Epithelial cell of umbilical artery (primary cell): Measurements from ENCODE around the gene ADCY3. TPM values are rescaled to one million over a fixed set of nuclear protein-coding genes. Genes with fewer than 3 reads are reported as not detected.

Source experiments
- total RNA-seq: library from RNA; depleted of rRNA; stranded (reverse); fragments of >200 nt; gene quantifications from 2 replicates; pipeline ENCODE4 v1.2.3, GENCODE V29; 2014

Gene ADCY3
- total RNA-seq: 13.6 and 18.4 TPM in 2 replicates

DNA sequence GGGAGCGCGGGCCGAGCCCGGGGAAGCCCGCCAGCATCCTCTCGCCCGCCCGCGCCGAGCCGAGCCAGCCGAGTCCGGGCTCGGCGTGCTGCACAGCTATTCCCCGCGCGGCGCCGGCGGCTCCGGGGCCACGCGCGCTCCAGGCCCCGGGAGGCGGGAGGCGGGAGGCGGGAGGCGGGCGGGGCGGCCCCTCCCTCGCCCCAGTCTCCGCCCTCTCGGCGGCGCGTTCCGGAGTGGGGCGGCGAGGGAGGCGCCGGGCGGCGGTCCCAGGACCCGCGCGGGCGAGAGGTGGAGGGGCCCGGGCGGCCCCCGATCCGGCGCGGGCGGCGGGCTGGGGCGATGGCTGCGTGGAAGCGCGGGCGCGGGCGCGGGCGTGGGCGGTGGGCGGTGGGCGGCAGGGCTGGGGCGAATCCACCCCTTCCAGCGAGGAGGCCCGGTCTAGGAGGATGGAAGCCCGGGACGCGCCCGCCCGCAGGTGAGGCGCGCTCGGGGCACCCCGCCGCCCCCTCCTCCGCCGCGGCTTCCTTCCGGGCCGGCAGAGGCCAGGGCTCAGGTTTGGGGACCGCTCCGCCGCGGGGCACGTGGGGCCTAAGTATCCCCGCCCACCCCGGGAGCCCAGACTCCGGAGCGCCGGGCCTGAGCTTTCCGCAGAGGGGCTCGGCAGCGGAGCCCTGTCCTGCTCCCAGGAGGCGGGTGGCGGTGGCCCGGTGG is at the start of gene ADCY3:
ADCY3 (minus strand) TSS at position 140 of the 711 bp plus-strand sequence. CDS start 1,250 bp downstream, outside the sequence.

DNA sequence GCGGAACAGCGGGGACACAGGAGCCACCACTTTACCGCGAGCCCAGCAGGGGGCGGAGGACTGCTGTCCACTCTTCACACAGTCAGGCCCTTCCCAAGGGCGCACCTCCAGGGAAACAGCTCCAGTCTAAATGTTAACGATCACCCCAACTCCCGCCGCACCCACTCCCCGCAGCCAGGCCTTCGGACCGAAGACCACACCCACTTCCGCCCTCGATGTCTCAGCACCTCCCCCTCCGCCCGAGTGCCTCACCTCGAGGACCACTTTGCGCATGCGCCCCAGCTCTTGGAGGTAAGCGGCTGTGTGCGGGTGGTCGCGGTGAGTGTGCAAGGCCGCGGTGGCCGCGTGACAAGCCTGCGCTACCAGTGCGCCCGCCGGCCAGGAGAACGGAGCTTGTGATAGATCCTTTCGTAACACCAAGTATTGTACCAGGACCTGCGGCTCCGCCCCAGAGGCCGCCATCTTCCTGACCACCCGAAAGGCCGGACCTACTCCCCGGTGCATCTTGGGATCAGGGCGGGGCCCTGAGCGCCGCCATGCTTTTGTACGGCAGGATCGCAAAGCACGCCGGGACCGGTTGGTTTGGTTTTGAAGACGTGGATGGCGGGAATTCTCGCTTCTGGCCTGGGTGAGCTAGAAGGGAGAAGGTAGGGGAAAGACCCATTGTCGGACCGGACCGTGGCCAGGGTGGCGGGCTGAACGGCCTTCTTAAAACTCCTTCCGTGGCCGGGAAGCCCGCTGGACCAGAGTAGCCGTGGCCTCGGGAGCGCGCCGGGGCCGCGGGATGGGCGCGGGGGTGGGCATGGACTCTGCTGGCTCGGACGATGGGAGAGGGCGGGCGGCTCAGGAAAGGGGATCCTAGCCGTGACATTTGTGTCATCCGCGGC is 126.9 kb downstream of the ADCY3 start, which contains the start of the genes CENPO and PTRHD1:
CENPO (plus strand) TSS at position 552 of the 887 bp plus-strand sequence. CDS start 495 bp downstream, outside the sequence.
PTRHD1 (minus strand) TSS at position 518 of the 887 bp plus-strand sequence; CDS start at position 504, 14 bp downstream.

Other genes starting within 250 kb of the ADCY3 start
- 13.2 and 38.7 TPM in 2 replicates for gene PTRHD1, start 126.8 kb downstream of the ADCY3 start, total RNA-seq
- 12.3 and 15.2 TPM in 2 replicates for gene CENPO, start 126.8 kb downstream of the ADCY3 start, total RNA-seq
- 0.97 and 3.3 TPM in 2 replicates for gene DNAJC27, start 51.7 kb upstream of the ADCY3 start, total RNA-seq
- gene EFR3B, start 121.8 kb upstream of the ADCY3 start, total RNA-seq: 0.32 and 0.46 TPM in 2 replicates
- gene POMC, start 248.3 kb upstream of the ADCY3 start, total RNA-seq: 1.3 and 3.5 TPM in 2 replicates